ENCODE measurements around the gene CALHM5.

CALHM5 gene

GRCh38 chr6:116550796-116551195 lies 39.4 kb downstream of the CALHM5 start:
- DNase-seq (no peak), ATAC-seq (no peak)

GRCh38 chr6:116553451-116553850 lies 42.0 kb downstream of the CALHM5 start, which contains the start of gene CALHM4:
CALHM4 (plus strand) TSS chr6:116553751; CDS start chr6:116553794, 43 bp downstream.
- no peak for ATAC-seq
- no peak for DNase-seq

GRCh38 chr6:116556065-116556464 lies 44.6 kb downstream of the CALHM5 start:
- DNase-seq (no peak), ATAC-seq (no peak)

GRCh38 chr6:116556814-116557415 lies 45.5 kb downstream of the CALHM5 start:
- DNase-seq (no peak), ATAC-seq (no peak)

- DNase-seq, result no peak
- ATAC-seq, result no peak
Observed at GRCh38 chr6:116557893-116558292, 46.5 kb downstream of the CALHM5 start.

- ATAC-seq (no peak), DNase-seq (no peak)
Observed at GRCh38 chr6:116560130-116560529, 48.7 kb downstream of the CALHM5 start.

- ATAC-seq (peak; percentile 36), DNase-seq (peak; percentile 66)
Observed at GRCh38 chr6:116561377-116562018, 50.1 kb downstream of the CALHM5 start.

GRCh38 chr6:116562019-116562403 lies 50.6 kb downstream of the CALHM5 start:
- no peak for DNase-seq
- ATAC-seq, result no peak

- ATAC-seq, result no peak
- DNase-seq, result no peak
Observed at GRCh38 chr6:116562614-116563013, 51.2 kb downstream of the CALHM5 start.

GRCh38 chr6:116563830-116564229 lies 52.4 kb downstream of the CALHM5 start:
- ATAC-seq (no peak), DNase-seq (no peak)

- no peak for DNase-seq
- ATAC-seq, result no peak
Observed at GRCh38 chr6:116564311-116564710, 52.9 kb downstream of the CALHM5 start.

GRCh38 chr6:116564921-116565872 lies 53.8 kb downstream of the CALHM5 start:
- ATAC-seq (peak; percentile 38), DNase-seq (peak; percentile 32)

GRCh38 chr6:116568111-116568510 lies 56.7 kb downstream of the CALHM5 start:
- DNase-seq (no peak), ATAC-seq (no peak)

- ATAC-seq (no peak), DNase-seq (no peak)
Observed at GRCh38 chr6:116568821-116569755, 57.6 kb downstream of the CALHM5 start.

GRCh38 chr6:116570856-116571682 lies 59.6 kb downstream of the CALHM5 start, which contains the start of gene RWDD1:
RWDD1 (plus strand) TSS chr6:116571504; CDS start chr6:116571583, 79 bp downstream.
- peak; percentile 97 for DNase-seq
- peak; percentile 98 for ATAC-seq

- no peak for DNase-seq
Observed at GRCh38 chr6:116571683-116572000, 60.2 kb downstream of the CALHM5 start.

GRCh38 chr6:116572162-116572561 lies 60.7 kb downstream of the CALHM5 start:
- no peak for ATAC-seq
- DNase-seq, result peak; percentile 29

More at GRCh38 chr6:116571683-116572000, 60.2 kb downstream of the CALHM5 start:
- ATAC-seq, result no peak

Data from stimulated activated naive CD8-positive, alpha-beta T cell treated with anti-CD3 and anti-CD28 coated beads, Interleukin-15, Interleukin-2, amounts not matched to agents 100 U/mL and 50 U/mL, for 24 hours (primary cell).